SJSA1 (cell line): Measurements from ENCODE around the gene MSL2. TPM values are rescaled to one million over a fixed set of nuclear protein-coding genes. Genes with fewer than 3 reads are reported as not detected.
A peak's percentile ranks its signal among the peaks of the same experiment; 100 is the strongest.
"Not testable (repeated sequence)": the region's sequence is repeated elsewhere in the genome, so short reads cannot be mapped to it uniquely, and the experiment has no call there.

Source experiments
- DNase-seq, 2 experiments: peaks; one replicate each; pipeline ENCODE4 v3.0.0-alpha.2; 2015 to 2020; ENCODE audit warnings: low spot score in 2 of 2, low read depth in 1 of 2
- H3K27ac ChIP-seq: fragments of 250-450 bp; sonication (Bioruptor Pico); 2 replicates; pipeline ENCODE4 v1.5.1; 2020; ENCODE audit warnings: mild to moderate bottlenecking, moderate library complexity
- H3K27me3 ChIP-seq: fragments of 250-450 bp; sonication (Bioruptor Pico); replicated peaks from 2 replicates; pipeline ENCODE4 v1.5.1; 2020; ENCODE audit warnings: mild to moderate bottlenecking, moderate library complexity
- H3K36me3 ChIP-seq: fragments of 250-450 bp; sonication (Bioruptor Pico); 2 replicates; pipeline ENCODE4 v1.5.1; 2020; ENCODE audit warnings: mild to moderate bottlenecking
- H3K4me1 ChIP-seq: fragments of 250-450 bp; sonication (Bioruptor Pico); replicated peaks from 2 replicates; pipeline ENCODE4 v1.6.1; 2021; ENCODE audit warnings: mild to moderate bottlenecking
- H3K4me3 ChIP-seq: fragments of 250-450 bp; sonication (Bioruptor Pico); 2 replicates; pipeline ENCODE4 v1.5.1; 2020; ENCODE audit warnings: mild to moderate bottlenecking
- H3K9me3 ChIP-seq: fragments of 250-450 bp; sonication (Bioruptor Pico); replicated peaks from 2 replicates; pipeline ENCODE4 v1.5.1; 2020; ENCODE audit warnings: mild to moderate bottlenecking
- total RNA-seq: library from RNA; depleted of rRNA; stranded (reverse); fragments of >200 nt; shearing (Covaris generic); gene quantifications from 2 replicates; pipeline ENCODE4 v1.2.3, GENCODE V29; 2014

The MSL2 gene
- total RNA-seq, 1 experiment from 2014 or later, result 12.8 TPM

- no peaks in the 10 kb centered on the region for H3K27me3 ChIP-seq
- peaks cover 24% of the 10 kb centered on the region for H3K4me1 ChIP-seq
- H3K4me3 ChIP-seq, result no peak overlapping the region
- no peaks in the 10 kb centered on the region for H3K9me3 ChIP-seq
- peaks cover 48% of the 10 kb centered on the region for H3K36me3 ChIP-seq
- no peak overlapping the region for H3K27ac ChIP-seq
- no peak for DNase-seq
Observed at GRCh38 chr3:136149667-136150066, 46.5 kb downstream of the MSL2 start.

DNA sequence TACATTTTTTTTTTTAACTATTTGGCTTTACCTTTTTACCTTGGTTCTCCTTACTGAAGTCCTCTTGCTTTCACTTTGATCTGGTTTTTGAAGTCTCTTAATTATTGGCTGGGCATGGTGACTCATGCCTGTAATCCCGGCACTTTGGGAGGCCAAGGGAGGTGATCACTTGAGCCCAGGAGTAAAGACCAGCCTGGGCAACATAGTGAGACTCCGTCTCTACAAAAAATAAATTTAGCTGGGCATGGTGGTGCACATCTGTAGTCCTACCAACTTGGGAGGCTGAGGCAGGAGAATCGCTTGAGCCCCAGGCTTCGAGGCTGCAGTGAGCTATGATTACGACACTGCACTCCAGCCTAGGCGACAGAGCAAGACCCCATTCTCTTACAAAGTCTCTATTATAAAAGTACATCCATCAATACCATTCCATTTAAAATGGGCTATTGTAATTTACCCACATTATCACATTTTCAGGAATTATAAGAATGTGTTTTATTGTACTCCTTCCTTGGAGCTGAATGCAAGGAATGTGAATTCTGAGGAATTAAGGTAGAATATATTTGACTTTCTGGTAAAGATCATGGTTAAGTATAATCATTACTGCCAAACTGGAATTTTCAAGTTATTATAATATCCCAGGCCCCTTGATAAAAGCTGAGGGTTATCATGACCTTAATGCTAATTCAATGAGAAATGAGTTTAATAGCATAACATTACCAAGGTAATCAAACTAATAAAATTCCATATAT is 49.0 kb downstream of the MSL2 start:
- DNase-seq, result no peak
- Histone ChIP-seq H3K27me3 (no peaks in the 10 kb centered on the region), H3K9me3 (no peaks in the 10 kb centered on the region), H3K27ac (no peak overlapping the region), H3K36me3 (peaks cover 57% of the 10 kb centered on the region), H3K4me1 (peaks cover 40% of the 10 kb centered on the region), H3K4me3 (no peak overlapping the region)

- Histone ChIP-seq H3K4me1 (peaks cover 42% of the 10 kb centered on the region), H3K36me3 (peaks cover 41% of the 10 kb centered on the region)
- not testable (repeated sequence) for DNase-seq, H3K27me3 ChIP-seq, H3K27ac ChIP-seq, H3K4me3 ChIP-seq, H3K9me3 ChIP-seq
Observed at GRCh38 chr3:136144397-136144796, 51.7 kb downstream of the MSL2 start.

DNA sequence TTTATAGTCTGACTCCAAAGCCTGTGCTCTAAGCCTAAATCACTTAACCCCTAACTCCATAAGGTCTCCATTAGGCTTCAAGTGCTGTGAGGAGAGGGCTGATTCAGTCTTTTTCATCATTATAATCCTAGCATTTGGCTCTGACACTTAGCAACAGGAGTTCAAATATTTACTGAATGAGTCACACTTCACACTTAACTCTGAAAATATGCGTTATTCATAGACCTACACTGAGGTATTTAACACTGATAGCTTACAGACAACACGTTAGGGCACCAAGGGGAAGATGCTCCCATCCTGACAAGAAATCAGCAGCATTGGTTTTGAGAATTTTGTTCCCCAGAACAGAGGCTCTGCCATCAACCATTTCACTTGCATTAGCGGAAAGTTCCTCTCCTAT is 53.5 kb downstream of the MSL2 start:
- Histone ChIP-seq H3K36me3 (peaks cover 31% of the 10 kb centered on the region), H3K9me3 (no peaks in the 10 kb centered on the region), H3K27ac (peak overlapping the region; percentile 48), H3K27me3 (no peaks in the 10 kb centered on the region), H3K4me1 (peaks cover 36% of the 10 kb centered on the region), H3K4me3 (no peak overlapping the region)
- peak; percentile 43 to 75 for DNase-seq

GRCh38 chr3:136141891-136142290 is 54.2 kb downstream of the MSL2 start:
- H3K36me3 ChIP-seq, result peaks cover 33% of the 10 kb centered on the region
- H3K4me1 ChIP-seq, result peaks cover 29% of the 10 kb centered on the region
- DNase-seq, result no peak

DNA sequence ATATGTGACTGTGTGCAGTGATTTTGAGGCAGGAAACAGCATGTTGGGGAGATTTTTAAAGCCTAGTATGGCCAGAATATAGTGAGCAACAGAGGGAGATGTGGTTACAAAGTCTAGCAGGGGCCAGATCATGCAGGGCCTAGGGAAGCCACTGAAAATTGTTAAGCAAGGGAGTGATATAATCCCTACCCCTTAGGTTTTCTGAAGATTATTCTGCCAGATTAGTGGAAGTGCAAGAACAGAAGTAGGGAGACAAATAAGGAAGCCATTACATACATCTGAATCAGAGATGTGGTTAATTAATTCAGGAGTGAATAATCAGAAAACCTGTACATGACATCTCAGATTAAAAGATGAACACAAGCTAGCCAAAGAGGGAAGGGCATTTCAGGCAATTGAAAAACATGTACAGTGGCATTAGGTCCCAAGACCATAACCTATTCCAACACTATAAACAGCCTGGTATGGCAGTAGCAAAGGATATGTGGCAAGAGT is 54.8 kb downstream of the MSL2 start:
- Histone ChIP-seq H3K9me3 (no peaks in the 10 kb centered on the region), H3K36me3 (peaks cover 35% of the 10 kb centered on the region)
- DNase-seq, result no peak

More at GRCh38 chr3:136141891-136142290, 54.2 kb downstream of the MSL2 start:
- Histone ChIP-seq H3K27me3 (no peaks in the 10 kb centered on the region), H3K4me3 (no peak overlapping the region), H3K9me3 (no peaks in the 10 kb centered on the region), H3K27ac (peak overlapping the region; percentile 48)

DNA sequence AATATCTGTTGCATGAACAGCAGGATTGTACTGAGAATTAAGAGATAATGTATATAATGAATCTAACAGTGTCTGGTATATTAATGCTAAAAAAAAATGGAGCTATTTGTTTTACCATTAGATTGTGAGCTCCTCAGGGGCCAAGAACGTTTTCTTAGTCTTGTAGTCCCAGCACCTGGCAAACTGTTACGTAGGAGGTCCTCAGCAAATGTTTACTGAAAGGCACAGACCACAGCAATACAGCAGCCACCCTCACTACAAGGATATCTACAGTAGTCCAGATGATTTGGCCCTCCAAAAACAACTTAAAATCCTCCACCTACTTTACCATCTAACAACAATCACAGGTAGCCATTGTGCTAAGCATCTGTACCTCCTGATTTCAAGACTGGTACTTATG is 59.7 kb downstream of the MSL2 start:
- Histone ChIP-seq H3K9me3 (no peaks in the 10 kb centered on the region), H3K27ac (no peak overlapping the region), H3K4me1 (peaks cover 5% of the 10 kb centered on the region), H3K27me3 (no peaks in the 10 kb centered on the region), H3K4me3 (no peak overlapping the region), H3K36me3 (peaks cover 6% of the 10 kb centered on the region; the same call in 1 of the 2 replicates)
- DNase-seq, result no peak

More for the DNA sequence above, 54.8 kb downstream of the MSL2 start:
- peaks cover 28% of the 10 kb centered on the region for H3K4me1 ChIP-seq
- no peaks in the 10 kb centered on the region for H3K27me3 ChIP-seq
- H3K4me3 ChIP-seq, result no peak overlapping the region
- H3K27ac ChIP-seq, result peak overlapping the region; percentile 48

DNA sequence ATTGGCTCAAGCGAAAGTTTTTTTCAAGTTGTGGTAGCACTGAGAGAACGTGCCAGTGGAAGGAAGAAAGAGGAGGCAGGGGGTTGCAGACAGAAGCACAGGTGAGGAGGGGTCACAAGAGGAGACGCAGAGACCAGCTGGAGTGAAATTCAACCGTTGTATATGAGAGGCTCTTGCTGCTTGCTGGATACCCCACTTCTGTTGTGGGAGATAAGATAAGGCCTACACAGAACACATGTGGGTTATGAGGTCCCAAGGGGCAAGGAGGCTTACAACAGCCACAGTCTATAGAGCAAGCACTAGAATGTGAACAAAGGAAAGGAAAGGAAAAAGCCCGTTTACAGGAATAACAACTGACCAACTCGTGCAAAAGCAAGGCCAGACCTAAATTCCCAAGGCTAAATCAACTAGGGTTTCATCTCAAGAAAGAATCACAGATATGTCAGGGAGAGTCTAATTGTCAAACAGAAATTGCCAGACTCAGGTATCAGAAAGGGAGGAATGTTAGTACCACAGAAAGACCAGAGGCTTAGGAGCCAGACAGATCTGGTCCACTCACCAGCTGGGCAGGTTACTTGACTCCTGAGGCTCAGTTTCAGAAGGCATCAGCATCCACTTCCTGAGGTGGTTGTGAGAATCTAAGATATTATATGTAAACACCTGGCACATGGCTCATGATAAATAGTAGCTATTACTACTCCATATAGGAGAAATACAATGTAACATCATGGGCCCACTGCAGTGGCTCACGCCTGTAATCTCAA is 60.9 kb downstream of the MSL2 start:
- no peak overlapping the region for H3K27ac ChIP-seq
- H3K9me3 ChIP-seq, result no peaks in the 10 kb centered on the region
- H3K4me3 ChIP-seq, result no peak overlapping the region
- no peaks in the 10 kb centered on the region for H3K27me3 ChIP-seq
- peaks cover 6% of the 10 kb centered on the region; the same call in 1 of the 2 replicates for H3K36me3 ChIP-seq
- no peak for DNase-seq
- H3K4me1 ChIP-seq, result no peaks in the 10 kb centered on the region

GRCh38 chr3:136134091-136134490 is 62.0 kb downstream of the MSL2 start:
- H3K27me3 ChIP-seq, result no peaks in the 10 kb centered on the region
- no peaks in the 10 kb centered on the region for H3K9me3 ChIP-seq
- no peak for DNase-seq
- H3K4me3 ChIP-seq, result no peak overlapping the region
- H3K4me1 ChIP-seq, result no peaks in the 10 kb centered on the region
- peaks cover 6% of the 10 kb centered on the region; the same call in 1 of the 2 replicates for H3K36me3 ChIP-seq
- H3K27ac ChIP-seq, result no peak overlapping the region

DNA sequence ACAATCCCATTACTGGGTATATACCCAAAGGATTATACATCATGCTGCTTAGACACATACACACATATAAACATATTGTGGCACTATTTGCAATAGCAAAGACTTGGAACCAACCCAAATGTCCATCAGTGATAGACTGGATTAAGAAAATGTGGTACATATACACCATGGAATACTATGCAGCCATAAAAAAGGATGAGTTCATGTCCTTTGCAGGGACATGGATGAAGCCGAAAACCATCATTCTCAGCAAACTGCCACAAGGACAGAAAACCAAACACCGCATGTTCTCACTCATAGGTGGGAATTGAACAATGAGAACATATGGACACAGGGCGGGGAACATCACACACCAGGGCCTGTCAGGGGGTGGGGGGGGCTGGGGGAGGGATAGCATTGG is 64.5 kb downstream of the MSL2 start:
- H3K36me3 ChIP-seq, DNase-seq, H3K9me3 ChIP-seq, H3K27me3 ChIP-seq, H3K4me1 ChIP-seq, H3K27ac ChIP-seq, H3K4me3 ChIP-seq: not testable (repeated sequence)

- H3K4me3 ChIP-seq, result no peak overlapping the region
- peaks cover 9% of the 10 kb centered on the region for H3K36me3 ChIP-seq
- no peak for DNase-seq
- H3K4me1 ChIP-seq, result no peaks in the 10 kb centered on the region
- no peak overlapping the region for H3K27ac ChIP-seq
- no peaks in the 10 kb centered on the region for H3K27me3 ChIP-seq
- no peaks in the 10 kb centered on the region for H3K9me3 ChIP-seq
Observed at GRCh38 chr3:136122006-136122405, 74.1 kb downstream of the MSL2 start.

- H3K9me3 ChIP-seq, result no peaks in the 10 kb centered on the region
- no peak for DNase-seq
- no peaks in the 10 kb centered on the region for H3K27me3 ChIP-seq
- no peak overlapping the region for H3K27ac ChIP-seq
- H3K4me3 ChIP-seq, result no peak overlapping the region
- H3K4me1 ChIP-seq, result no peaks in the 10 kb centered on the region
- H3K36me3 ChIP-seq, result peaks cover 3% of the 10 kb centered on the region; the same call in 1 of the 2 replicates
Observed at GRCh38 chr3:136120373-136121348, 75.5 kb downstream of the MSL2 start.

GRCh38 chr3:136119783-136120182 is 76.4 kb downstream of the MSL2 start:
- H3K27me3 ChIP-seq, H3K36me3 ChIP-seq, H3K27ac ChIP-seq, H3K9me3 ChIP-seq, H3K4me3 ChIP-seq, DNase-seq, H3K4me1 ChIP-seq: not testable (repeated sequence)
